HG03558 (cell line): Measurements from ENCODE around the gene ACOT7.
"Not testable (repeated sequence)": the region's sequence is repeated elsewhere in the genome, so short reads cannot be mapped to it uniquely, and the experiment has no call there.

ENCODE experiments used
- ATAC-seq: cut with Tn5 transposase; IDR thresholded peaks from one replicate; pipeline ENCODE4 v1.9.1; 2021; ENCODE audit warnings: moderate number of reproducible peaks; ENCODE audit not compliant: unreplicated experiment; ENCODE audit errors: extremely low read depth

Gene ACOT7

DNA sequence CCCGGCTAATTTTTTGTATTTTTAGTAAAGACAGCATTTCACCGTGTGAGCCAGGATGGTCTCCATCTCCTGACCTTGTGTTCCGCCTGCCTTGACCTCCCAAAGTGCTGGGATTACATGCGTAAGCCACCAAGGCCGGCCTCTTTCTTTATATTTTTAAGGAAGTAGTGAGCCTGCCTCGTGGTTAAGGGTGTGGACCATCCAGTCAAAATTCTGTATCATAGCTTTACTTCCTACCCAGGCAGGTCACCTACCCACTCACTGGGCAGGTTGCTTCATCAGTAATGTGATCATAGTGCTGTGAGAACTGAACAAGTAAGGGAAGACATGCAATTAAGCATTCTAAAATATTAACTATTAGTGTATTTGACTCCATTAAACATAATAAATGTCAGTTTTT is 8.1 kb upstream of the ACOT7 start:
- ATAC-seq, result no peak

DNA sequence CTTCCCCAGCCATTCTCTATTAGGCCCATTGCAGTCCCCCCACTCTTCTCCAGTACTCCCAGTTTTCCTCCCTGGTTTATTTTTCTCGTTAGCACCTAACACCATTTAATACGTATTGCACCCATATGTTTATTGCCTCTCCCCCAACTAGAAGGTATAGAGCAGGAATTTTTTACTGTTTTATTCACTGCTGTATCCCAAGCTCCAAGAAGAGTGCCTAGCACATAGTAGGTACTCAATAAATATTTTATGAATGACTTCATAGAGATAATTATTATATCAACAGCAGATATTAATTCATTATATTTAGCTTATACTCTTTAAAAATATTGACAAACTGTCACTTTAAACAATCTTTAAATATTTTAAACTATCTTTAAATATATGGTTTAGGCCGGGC is 5.7 kb upstream of the ACOT7 start:
- no peak for ATAC-seq

DNA sequence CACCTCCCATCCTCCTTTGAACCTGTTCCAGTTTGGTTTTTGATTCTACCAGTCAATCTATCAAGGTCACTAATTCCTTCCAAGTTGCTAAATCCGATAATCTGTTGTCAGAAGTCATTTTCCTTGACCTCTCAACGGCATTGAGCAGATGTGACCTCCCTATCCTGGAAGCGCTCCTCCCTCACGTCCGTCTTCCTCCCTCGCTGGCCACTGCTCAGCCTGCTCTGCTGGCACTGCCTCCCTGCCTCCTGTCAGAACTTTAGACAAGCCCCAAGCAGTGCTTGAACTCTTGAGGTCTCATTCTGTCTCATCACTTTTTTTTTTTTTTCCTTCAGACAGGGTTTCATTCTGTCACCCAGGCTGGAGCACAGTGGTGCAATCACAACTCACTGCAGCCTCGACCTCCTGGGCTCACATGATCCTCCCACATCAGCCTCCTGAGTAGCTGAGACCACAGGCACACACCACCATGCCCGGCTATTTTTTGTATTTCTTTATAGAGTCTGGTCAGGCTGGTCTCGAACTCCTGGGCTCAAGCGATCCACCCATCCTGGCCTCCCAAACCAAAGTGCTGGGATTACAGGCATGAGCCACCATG is 4.4 kb upstream of the ACOT7 start:
- no peak for ATAC-seq

DNA sequence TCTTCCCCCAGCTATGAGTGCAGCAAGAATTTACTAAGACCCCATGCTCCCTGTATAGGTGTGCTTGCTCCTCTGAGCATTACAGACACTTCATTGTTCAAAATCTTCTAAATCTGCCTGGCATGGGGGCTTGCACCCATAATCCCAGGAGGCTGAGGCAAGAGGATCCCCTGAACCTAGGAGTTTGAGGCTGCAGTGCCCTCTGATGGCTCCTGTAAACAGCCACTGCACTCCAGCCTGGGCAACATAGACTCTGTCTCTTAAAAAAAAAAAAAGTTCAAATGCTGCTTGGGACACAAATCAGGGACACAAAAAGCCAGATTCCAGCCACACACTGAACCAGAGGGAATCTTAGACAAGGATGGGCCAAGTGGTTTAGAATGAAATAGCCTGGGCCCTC is 3.4 kb upstream of the ACOT7 start:
- no peak for ATAC-seq

DNA sequence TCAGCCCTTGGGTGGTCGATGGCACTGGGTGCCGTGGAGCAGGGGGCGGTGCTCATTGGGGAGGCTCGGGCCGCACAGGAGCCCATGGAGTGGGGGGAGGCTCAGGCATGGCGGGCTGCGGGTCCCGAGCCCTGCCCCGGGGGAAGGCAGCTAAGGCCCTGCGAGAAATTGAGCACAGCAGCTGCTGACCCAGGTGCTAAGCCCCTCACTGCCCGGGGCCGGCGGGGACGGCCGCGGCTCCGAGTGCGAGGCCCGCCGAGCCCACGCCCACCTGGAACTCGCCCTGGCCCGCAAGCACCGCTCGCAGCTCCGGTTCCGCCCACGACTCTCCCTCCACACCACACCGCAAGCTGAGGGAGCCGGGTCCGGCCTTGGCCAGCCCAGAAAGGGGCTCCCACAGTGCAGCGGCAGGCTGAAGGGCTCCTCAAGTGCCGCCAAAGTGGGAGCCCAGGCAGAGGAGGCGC is 2.2 kb upstream of the ACOT7 start:
- not testable (repeated sequence) for ATAC-seq

DNA sequence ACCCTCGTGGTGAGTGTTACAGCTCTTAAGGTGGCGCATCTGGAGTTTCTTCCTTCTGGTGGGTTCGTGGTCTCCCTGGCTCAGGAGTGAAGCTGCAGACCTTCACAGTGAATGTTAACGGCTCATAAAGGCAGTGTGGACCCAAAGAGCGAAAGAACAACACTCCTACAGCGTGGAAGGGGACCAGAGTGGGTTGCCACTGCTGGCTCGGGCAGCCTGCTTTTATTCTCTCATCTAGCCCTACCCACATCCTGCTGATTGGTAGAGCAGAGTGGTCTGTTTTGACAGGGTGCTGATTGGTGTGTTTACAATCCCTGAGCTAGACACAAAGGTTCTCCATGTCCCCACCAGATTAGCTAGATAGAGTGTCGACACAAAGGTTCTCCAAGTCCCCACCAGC is 1.6 kb upstream of the ACOT7 start:
- not testable (repeated sequence) for ATAC-seq

DNA sequence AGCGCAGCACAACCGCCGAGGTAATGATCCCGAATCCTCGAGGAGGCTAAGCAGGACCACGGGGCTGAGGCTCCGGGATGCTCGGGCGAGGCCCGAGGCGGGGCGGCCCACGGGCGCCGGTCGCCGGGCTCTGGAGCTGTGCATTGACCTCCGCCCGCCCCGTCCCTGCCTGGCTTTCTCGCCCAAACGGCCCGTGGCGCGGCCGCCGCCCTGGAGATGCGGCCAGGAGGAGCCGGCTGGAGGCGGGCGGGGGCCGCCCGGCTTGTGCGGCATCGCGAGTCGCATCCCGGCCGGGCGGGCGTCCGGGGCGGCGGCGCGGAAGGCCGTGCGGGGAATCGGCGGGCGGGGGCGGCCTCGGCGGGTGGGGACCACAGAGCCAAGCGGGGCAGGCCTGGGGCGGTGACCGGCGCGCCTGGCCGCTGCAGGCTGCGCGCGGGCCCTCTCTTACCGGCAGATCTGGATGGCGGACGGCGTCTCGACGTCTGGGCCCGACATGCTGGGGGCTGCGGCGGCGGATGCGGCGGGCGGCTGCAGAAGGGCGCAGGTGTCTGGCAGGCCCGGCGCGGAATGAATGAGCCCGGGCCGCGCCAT is 663 bp downstream of the ACOT7 start:
- no peak for ATAC-seq

DNA sequence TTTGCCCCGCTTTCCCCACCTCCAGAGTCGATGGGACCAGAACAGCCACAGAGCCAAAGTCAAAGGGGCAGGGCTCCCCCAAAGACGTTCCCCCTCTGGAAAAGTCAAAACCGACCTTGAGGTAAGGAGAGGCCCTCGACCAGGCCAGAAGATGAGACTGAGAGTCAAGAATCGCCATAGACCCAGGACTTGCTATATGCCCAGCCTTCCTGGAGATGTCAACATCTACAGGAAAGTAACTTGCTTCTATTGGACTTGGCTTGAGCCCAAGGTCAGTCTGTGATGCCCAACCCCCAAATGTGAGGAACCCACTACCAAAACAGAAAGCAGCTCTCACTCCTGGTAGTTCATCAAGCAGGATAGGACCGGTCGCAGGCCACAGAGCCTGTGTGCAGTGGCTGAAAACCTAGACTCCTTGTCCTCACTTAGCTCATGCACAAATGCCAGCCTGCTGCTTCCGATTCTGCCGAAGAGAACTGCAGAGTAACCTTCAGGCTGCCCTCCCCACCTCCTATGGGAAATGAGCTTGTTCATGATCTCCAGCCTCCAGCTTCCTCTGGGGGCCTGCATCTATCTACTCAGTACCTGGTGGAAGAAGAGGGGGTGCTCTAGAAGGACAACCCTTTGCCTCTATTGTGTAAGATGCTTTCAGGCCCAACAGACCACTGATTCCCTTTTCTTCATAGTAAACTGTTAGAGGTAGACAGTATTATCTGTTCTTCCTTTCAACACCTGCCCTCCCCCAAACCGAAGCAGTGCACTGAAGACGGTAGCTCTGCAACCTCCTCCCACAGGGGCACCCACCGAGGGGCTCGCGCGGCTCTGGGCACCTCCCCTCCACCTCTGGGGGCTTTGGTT is 1.4 kb downstream of the ACOT7 start:
- no peak for ATAC-seq

DNA sequence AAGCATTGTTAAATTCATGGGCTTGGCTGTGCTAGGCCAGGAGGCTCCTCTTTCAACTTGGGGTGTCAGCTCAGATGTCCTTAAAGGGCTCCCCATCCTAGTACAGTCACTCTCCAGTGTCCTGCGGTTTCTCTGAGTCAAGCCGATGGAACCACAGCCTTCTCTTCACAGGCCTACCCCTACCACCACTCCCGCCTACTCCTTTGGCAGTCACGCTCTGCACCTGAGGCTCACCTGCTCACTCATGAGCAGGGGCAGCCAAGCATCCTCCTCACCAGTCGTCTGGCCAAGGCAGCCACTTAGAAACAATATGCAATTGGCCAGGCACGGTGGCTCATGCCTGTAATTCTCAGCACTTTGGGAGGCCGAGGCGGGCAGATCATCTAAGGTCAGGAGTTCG is 3.6 kb downstream of the ACOT7 start:
- ATAC-seq, result no peak

DNA sequence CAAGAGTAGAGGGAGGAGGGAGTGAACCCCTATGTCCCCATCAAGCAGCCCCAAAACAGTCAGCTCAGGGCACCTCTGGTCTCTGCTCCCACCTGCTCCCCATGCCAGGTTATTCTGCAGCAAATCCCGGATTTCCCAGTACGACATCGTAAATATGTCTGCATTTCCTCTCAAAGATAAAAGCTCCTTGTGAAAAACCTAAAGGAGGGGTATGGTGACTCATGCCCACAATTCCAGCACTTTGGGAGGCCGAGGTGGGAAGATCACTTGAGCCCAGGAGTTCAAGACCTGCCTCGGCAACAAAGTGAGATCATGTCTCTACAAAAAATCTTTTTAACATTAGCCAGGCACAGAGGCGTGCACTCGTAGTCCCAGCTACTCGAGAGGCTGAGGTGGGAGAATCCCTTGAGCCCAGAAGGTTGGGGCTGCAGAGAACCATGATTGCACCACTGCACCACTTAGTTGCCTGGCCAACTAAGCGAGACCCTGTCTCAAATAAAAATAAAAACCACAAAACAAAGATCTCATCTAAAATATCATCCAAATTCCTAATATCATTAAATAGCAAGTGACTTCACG is 7.1 kb downstream of the ACOT7 start:
- ATAC-seq, result no peak

DNA sequence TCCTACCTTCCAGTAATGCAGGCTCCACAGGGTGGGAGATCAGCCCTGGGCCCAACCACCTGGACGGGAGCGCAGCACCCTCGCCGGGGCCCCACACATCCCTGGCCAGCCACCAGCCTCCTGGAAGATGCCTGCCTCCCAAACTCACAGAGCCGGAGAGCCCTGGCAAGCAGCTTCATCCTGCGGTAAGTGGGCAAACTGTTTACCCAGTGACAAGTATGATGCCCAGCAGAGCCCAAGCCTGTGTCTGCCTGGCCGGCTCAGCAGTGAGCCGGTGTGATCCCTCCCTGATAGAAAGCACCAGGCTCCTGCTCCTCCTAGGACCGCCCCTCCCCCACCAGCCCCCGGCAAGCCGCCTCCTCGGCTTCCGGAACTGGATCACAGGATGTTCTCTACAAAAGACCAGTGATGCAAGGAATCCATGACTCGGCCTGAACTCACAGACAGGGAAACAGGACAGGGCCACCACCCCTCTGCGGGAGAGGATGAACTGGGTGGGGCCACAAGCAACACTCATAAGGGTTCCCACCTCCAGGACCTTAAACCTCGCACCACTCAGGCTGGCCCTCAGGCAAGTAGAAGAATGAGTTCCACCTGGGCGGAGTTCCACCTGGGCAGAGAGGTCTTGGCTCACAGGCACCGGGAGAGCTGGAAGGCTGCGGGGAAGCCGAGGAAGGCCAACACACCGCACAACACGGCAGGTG is 7.9 kb downstream of the ACOT7 start:
- ATAC-seq, result no peak

DNA sequence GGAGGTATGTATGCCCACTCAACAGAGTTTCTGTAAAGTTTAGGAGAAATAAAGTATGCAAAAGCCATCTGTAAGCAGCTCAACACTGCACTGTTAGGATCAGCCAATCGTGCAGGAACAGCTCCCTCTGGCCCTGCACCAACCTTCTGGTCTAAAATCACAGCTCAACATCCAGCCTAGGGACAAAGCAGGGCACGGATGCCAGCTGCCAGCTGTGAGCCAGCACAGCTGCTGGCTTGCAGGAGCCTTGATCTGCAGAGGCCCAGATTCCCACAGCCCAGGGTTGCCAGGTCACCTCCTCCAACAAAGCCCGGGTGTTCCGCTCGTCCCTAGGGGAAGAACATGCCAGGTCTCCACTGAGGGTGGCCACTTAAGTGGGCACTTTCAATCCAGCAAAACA is 8.6 kb downstream of the ACOT7 start:
- no peak for ATAC-seq

DNA sequence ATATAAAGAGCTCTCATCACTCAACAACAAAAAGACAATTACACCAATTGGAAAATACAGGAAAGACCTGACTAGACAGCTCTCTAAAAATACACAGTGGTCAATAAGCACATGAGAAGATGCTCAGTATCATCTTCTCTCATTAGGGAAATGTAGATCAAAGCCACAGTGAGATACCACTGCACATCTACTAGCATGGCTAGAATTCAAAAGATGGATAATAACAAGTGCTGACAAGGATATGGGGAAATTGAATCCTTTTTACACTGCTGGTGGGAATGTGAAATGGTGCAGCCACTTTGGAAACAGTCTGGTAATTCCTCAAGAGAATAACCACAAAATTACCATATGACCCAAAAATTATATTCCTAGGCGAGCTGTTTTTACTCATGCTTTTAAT is 9.4 kb downstream of the ACOT7 start:
- no peak for ATAC-seq

DNA sequence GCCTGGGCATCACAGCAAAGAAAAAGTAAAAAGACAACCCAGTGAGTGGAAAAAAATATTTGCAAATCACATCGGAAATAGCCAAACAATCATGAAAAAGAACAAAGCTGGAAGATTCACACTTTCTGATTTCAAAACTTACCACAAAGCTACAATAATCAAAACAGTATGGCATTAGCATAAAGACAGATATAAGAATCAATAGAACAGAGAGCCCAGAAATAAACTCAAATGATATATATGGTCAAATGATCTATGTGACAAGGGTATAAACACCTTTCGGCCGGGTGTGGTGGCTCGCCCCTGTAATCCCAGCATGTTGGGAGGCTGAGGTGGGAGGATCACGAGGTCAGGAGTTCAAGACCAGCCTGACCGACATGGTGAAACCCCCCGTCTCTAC is 13.5 kb downstream of the ACOT7 start:
- ATAC-seq, result no peak

DNA sequence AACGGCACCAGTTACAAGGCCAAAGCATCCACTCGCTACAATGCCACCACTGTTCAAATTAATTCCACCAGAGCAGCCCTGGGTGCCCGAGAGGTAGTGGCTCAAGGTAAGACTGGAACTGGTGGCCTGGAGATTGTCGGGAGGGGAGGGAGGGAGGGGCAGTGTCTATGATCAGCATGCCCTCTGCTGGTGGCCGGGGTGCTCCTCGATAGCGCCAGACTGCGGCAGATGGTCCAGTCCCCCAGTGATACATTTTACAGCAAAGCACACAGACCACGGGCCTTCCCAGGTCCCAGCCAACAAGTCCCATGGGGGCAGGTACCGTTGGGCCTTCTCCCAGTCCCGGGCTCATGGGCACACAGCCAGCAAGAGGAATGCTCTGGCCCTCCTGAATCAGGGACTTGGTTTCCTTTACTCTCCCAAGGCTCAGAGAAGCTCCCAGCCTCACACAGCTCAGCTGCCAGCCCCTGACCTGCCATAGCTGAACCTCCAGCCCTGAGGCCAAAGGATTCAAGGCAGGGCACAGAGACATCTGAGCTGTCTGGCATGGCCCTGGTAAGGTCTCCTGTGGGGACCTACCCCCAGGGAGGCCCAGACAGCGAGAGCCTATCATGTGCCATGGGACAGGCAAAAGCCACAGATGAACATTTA is 15.3 kb downstream of the ACOT7 start:
- no peak for ATAC-seq

DNA sequence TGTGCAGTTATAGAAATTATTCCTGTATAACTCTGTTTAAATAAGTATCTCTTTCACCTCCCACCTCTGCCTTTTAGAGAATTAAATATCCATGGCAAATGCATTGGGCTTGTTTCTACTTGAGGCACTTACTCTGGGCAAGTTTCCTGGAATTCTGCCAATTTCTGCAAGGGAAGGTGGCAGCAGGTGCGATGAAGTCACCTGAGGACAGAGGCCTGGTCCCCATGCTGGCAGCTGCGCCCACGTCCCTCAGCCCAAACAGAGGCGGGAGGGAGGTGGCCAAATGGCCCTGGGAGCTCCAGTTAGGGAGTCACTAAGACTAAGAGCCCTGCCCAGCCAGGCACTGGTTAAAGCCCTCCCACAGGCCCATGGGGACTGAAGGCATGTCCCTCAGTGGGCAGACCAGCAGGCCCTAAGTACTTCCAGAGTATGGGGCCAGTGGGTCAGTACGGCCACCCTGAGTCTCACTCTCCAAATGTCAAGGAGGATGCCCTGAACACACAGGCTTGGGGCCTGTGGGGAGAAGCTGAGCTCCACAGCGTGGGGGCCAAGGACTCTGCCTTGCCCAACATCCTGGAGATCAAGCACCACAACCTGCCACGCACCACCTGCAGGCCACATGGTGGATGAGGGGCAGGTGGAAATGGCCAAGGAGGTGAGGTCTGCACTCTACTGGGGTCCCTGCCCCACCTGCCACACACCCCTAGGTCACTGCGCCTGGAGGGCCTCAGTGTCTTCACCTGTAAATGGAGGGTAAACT is 19.4 kb downstream of the ACOT7 start:
- no peak for ATAC-seq

DNA sequence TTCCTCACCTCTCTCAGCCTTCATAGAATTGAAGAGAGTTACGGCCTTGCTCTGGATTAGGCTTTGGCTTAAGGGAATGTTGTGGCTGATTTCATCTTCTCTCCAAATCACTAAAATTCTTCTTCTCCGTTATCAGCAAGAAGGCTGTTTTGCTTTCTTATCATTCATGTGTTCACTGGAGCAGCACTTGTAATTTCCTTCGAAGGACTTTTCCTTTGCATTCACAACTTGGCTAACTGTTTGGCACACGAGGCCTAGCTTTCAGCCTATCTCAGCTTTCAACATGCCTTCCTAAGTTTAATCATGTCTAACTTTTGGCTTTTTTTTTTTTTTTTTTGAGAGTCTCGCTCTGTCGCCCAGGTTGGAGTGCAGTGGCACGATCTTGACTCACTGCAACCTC is 21.3 kb downstream of the ACOT7 start:
- not testable (repeated sequence) for ATAC-seq

DNA sequence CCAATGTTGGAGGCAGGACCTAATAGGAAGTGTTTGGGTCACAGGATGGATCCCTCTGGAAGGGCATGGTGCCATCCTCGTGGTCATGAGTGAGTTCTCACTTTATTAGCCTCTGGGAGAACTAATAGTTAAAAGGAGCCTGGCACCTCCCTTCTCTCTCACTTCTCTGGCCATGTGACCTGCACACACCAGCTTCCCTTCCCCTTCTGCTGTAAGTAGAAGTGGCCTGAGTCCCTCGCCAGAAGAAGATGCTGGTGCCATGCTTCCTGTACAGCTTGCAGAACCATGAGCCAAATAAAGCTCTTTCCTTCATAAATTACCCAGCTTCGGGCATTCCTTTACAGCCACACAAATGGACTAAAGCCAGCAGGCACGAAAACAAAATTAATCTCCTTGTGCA is 23.6 kb downstream of the ACOT7 start:
- ATAC-seq, result no peak

DNA sequence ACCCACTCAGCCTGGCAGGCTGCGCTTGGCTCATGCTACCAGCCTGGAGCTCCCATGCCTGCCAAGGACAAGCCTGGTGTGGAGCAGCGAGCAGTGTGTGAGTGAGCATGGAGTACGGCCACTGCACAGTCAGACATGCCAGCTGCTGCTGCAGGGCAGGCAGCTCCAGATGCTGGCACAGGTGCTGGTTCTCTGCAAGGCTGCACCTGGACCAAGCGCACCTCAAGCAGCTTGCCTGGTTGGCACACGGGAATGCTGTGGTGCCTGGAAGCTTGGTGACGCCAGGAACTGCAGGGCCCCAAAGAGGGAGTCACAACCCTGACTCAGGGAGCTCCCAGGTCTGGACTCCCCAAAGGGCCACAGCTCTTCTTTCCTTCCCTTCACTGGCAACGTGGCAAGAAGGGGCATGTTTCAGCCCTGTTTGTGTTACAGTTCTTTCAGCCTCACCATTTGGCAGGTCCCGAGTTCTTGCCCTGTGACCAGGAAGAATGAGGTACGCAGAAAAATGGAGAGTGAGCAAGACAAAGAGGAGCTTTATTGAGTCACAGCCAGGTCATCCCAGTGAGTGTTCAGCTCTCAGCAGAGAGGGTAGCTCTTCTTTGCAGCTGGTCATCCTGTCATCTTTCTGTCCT is 26.1 kb downstream of the ACOT7 start:
- no peak for ATAC-seq
